ENCODE results near the gene TCP11L1. TPM values are rescaled to one million over a fixed set of nuclear protein-coding genes. Genes with fewer than 3 reads are reported as not detected.

The TCP11L1 gene
- total RNA-seq (2014; rRNA removed; shearing (Covaris generic)), result 14.7 and 15.9 TPM in 2 replicates

GRCh38 chr11:33039274-33040032, at the start of gene TCP11L1:
Gene TCP11L1 (plus strand): TSS chr11:33039572. CDS start chr11:33043774, 4,202 bp downstream.
- DNase-seq (ENCODE audit: low spot score), result peak; percentile 90

GRCh38 chr11:32990481-32990880, 48.9 kb upstream of the TCP11L1 start:
- DNase-seq (ENCODE audit: low spot score), result no peak

- DNase-seq (ENCODE audit: low spot score), result no peak
Observed at GRCh38 chr11:32991427-32991826, 47.9 kb upstream of the TCP11L1 start.

- DNase-seq (ENCODE audit: low spot score), result no peak
Observed at GRCh38 chr11:32991898-32992297, 47.5 kb upstream of the TCP11L1 start.

GRCh38 chr11:33000181-33000580, 39.2 kb upstream of the TCP11L1 start:
- DNase-seq (ENCODE audit: low spot score), result peak; percentile 59

- no peak for DNase-seq (ENCODE audit: low spot score)
Observed at GRCh38 chr11:33001281-33001680, 38.1 kb upstream of the TCP11L1 start.

- DNase-seq (ENCODE audit: low spot score), result no peak
Observed at GRCh38 chr11:33001751-33002542, 37.4 kb upstream of the TCP11L1 start.

GRCh38 chr11:33005175-33005574, 34.2 kb upstream of the TCP11L1 start:
- DNase-seq (ENCODE audit: low spot score), result no peak

- DNase-seq (ENCODE audit: low spot score), result no peak
Observed at GRCh38 chr11:33006010-33006409, 33.4 kb upstream of the TCP11L1 start.

GRCh38 chr11:33013755-33014154, 25.6 kb upstream of the TCP11L1 start:
- no peak for DNase-seq (ENCODE audit: low spot score)

- DNase-seq (ENCODE audit: low spot score), result peak; percentile 86
Observed at GRCh38 chr11:33015621-33016551, 23.5 kb upstream of the TCP11L1 start, which contains the start of gene DEPDC7. Gene DEPDC7 (plus strand): TSS chr11:33015878. CDS start chr11:33015956, 78 bp downstream.

GRCh38 chr11:33016654-33017053, 22.7 kb upstream of the TCP11L1 start:
- DNase-seq (ENCODE audit: low spot score), result peak; percentile 27

GRCh38 chr11:33017478-33017877, 21.9 kb upstream of the TCP11L1 start:
- DNase-seq (ENCODE audit: low spot score), result no peak

- no peak for DNase-seq (ENCODE audit: low spot score)
Observed at GRCh38 chr11:33017965-33018364, 21.4 kb upstream of the TCP11L1 start.

- DNase-seq (ENCODE audit: low spot score), result no peak
Observed at GRCh38 chr11:33018840-33019239, 20.5 kb upstream of the TCP11L1 start.

GRCh38 chr11:33021501-33021900, 17.9 kb upstream of the TCP11L1 start:
- no peak for DNase-seq (ENCODE audit: low spot score)

- DNase-seq (ENCODE audit: low spot score), result no peak
Observed at GRCh38 chr11:33021937-33022336, 17.4 kb upstream of the TCP11L1 start.

GRCh38 chr11:33025339-33025722, 14.0 kb upstream of the TCP11L1 start:
- DNase-seq (ENCODE audit: low spot score), result no peak

GRCh38 chr11:33027233-33027632, 12.1 kb upstream of the TCP11L1 start:
- no peak for DNase-seq (ENCODE audit: low spot score)

- DNase-seq (ENCODE audit: low spot score), result peak; percentile 50
Observed at GRCh38 chr11:33027846-33028536, 11.4 kb upstream of the TCP11L1 start.

- DNase-seq (ENCODE audit: low spot score), result no peak
Observed at GRCh38 chr11:33028537-33028914, 10.8 kb upstream of the TCP11L1 start.
